SW 1271 (cell line): Measurements from ENCODE around the gene ATOX1.

ENCODE experiments used
- DNase-seq, 2 experiments: peaks; one replicate each; lab custom pipeline; 2025; lab: John Stamatoyannopoulos, UW

ATOX1 gene

DNA sequence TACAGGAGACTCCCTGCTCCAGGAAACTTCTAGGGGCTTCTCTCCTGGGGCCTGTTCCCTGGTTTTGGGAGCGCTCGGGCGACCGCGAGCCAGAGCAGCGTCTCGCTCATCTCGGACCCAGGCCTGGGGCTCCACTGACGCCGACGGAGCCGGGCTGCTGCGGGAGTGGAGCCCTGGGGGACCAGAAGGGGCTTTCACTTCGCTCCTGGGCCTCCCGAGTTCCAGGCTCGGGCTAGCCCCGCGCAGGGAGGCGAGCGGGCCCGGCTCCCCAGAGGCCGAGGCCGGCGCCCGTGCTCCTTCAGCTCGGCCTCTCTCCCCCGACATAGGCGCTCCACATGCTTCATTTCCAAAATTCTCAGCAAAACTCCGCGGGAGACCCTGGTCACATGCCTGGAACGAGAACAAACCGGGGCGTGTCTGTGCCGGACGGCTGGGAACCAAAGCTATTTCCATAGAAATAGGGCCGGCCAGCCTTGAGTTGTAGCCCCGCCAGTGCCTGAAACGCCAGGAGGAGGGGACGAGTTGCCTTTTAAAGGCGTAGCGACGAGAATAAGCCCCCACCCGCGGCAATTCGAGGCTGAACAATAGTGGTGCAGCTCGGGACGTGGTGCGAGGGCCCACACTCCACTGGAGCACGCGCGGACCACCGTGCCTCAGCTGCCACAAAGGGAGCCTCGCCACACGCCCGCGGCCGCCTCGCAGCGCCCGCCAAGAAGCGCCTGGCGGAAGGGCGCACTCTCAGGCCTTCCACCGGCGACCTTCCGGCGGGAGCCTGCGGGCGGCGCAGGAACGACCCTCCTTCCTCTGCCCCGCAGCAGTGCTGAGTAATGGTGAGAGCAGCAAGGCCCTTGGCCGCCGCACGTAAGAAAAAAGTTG, 12.2 kb upstream of the ATOX1 start:
- peak; percentile 27 to 57 for DNase-seq

GRCh38 chr5:151766975-151767374, 8.5 kb upstream of the ATOX1 start:
- no peak for DNase-seq

- DNase-seq: no peak
These were observed 6.4 kb upstream of the ATOX1 start for GRCh38 chr5:151764801-151765200.

- no peak for DNase-seq
These were observed 346 bp downstream of the ATOX1 start for GRCh38 chr5:151758141-151758429.

GRCh38 chr5:151757233-151758140, 944 bp downstream of the ATOX1 start:
- no peak for DNase-seq

DNA sequence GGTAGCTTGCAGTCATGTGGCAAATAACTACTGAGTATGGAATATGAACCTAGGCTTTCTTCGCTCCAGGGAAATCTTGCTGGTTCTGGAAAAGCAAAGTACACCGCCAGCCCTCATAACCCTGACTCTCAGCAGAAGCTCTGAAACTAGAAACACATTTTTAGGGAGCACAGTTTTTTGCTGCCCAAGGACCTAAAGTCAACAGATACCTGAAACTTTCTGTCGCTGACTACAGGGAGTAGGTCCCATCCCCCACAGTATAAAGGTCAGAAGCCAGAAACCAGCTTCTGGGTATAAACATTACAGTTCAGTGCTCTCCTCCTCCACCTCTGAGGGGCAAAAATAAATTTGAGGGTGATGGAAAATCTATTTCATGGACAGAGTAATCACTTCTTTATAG, 3.0 kb downstream of the ATOX1 start:
- no peak for DNase-seq

DNA sequence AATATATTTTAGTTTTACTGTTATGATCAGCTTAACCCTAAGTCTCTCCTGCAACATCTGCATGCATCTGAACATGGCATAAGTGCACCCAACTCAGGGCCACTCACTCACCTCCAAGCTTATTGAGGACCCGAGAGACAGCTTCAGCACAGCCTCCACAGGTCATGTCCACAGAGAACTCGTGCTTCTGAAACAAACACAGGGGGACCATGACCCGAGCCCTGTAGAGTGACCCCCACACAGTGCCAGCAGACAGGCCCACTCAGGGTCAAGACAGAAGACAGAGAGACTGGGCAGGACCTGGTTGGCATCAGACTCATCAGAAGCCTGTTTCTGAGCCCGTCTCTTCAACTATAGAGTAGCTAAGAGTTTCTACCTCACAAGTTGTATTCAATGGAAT, 6.8 kb downstream of the ATOX1 start:
- no peak for DNase-seq

GRCh38 chr5:151751091-151751490, 7.3 kb downstream of the ATOX1 start:
- no peak for DNase-seq

GRCh38 chr5:151750121-151750520, 8.3 kb downstream of the ATOX1 start:
- DNase-seq: no peak

- peak; percentile 95 to 98 for DNase-seq
These were observed 13.2 kb downstream of the ATOX1 start for GRCh38 chr5:151745071-151745705.

DNA sequence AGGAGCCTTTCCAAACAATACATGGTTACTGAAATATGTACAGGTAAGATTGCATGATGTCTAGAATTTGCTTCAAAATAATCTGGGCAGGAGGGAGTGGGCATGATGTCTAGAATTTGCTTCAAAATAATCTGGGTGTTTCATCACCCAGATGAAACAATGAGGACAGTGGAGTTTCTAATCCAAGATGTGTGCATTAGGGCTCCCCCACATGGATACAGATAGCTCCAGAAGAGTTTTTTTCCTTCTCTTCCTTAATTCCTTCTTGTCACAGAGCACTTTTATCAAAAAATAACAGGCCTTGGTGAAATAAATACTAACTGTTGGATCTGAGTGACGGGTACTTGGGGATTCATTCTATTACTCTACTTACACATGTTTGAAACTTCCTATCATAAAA, 14.9 kb downstream of the ATOX1 start:
- peak; percentile 11 to 42 for DNase-seq

DNA sequence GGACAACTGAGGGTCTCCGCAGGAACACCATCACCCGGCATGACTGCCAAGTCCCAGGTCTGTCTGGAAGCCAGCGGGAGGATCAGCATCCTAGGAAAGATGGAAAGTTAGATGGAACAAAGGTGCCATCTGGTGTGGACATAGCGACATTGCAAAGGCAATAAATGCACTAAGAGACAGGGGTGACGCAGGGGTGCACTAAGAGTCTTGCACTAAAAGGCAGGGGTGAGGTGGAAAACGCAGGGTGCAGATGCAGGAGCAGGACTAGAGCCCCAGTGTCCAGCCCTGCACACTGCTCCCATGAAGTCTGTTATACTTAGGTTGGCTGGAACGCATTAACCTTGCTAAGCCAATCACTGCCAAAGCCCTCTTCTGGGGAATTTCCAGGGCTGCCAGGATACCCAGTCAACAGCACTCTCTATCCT, 15.5 kb downstream of the ATOX1 start:
- peak in 1 of 2 experiments; percentile 80 for DNase-seq

GRCh38 chr5:151741678-151742423, 16.6 kb downstream of the ATOX1 start:
- DNase-seq: peak; percentile 55 to 80

DNA sequence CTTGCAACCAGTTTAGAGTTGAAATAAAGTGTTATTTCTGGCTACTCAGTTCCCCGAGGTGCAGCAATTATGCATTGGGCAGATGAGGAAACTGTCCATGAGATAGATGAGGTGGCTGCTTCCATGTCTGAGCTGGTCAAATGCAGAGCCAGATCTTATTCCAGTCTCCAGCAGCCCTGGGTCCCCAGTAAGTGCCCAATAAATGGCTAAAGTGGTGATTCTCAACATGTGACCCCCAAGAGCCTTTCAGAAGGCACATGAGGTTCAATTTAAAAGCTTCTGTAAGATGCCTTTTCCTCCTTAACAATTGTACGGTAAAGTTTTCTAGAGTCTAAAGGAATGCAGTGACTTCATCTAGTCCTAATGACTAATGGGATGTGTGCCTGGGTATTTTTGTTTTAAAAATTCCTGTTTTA, 17.5 kb downstream of the ATOX1 start:
- DNase-seq: peak in 1 of 2 experiments; percentile 55

- DNase-seq: peak; percentile 58 to 83
These were observed 18.0 kb downstream of the ATOX1 start for GRCh38 chr5:151740336-151740942.

GRCh38 chr5:151739939-151740335, 18.5 kb downstream of the ATOX1 start:
- peak; percentile 67 to 83 for DNase-seq

- DNase-seq: no peak
These were observed 19.0 kb downstream of the ATOX1 start for GRCh38 chr5:151739395-151739794.

- no peak for DNase-seq
These were observed 20.1 kb downstream of the ATOX1 start for GRCh38 chr5:151738125-151738848.

- no peak for DNase-seq
These were observed 21.0 kb downstream of the ATOX1 start for GRCh38 chr5:151737431-151737830.

DNA sequence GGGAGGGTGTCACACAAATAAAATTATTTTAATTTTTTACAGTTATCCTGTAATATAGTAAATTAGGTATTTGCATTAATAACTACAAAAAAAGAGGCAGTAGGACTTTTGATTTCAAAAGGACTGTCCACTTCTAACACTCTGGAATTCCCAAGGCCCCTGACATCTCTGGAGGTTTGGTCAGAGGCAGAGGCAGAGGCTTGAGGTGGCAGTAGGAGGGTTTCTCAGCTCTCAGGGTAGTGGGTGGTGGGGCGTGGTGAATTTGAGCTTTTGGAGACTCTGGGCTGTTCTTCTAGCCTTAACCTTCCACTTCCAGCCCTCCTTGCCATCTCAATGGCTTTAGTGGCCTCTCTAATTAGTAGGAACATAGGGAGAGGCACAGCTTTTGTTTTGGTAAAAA, 22.8 kb downstream of the ATOX1 start:
- DNase-seq: no peak

- no peak for DNase-seq
These were observed 24.4 kb downstream of the ATOX1 start for GRCh38 chr5:151734064-151734408.
